Activated CD8-positive, alpha-beta memory T cell treated with anti-CD3 and anti-CD28 coated beads, Interleukin-2, amount 10 ng/mL, durations not matched to agents 7 days and 5 days (primary cell): ENCODE results near the gene ELOVL6. TPM values are rescaled to one million over a fixed set of nuclear protein-coding genes. Genes with fewer than 3 reads are reported as not detected.

ENCODE experiments used
- ATAC-seq: fragments of 150-1000 bp; cut with Tn5 transposase; one replicate; pipeline ENCODE4 v1.10.0; 2021; ENCODE audit warnings: moderate library complexity
- CTCF ChIA-PET: fragments of 350-600 bp; sonication (Branson Sonifier 250); formaldehyde crosslinking; loops from one replicate; lab custom pipeline; 2021; ENCODE audit warnings: antibody characterized with exemption; lab: Charles Lee
- DNase-seq: peaks from one replicate; pipeline ENCODE4 v3.0.0-alpha.2; 2020
- H3K27ac Mint-ChIP-seq: one replicate; pipeline ENCODE4 v1.8.0; 2021; ENCODE audit warnings: mild to moderate bottlenecking, mixed read lengths
- H3K27me3 Mint-ChIP-seq: one replicate; pipeline ENCODE4 v1.8.0; 2021; ENCODE audit warnings: mixed read lengths
- H3K36me3 Mint-ChIP-seq: one replicate; pipeline ENCODE4 v1.8.0; 2021; ENCODE audit warnings: mild to moderate bottlenecking, mixed read lengths
- H3K4me1 Mint-ChIP-seq: one replicate; pipeline ENCODE4 v1.8.0; 2021; ENCODE audit warnings: mixed read lengths
- H3K4me3 Mint-ChIP-seq: one replicate; pipeline ENCODE4 v1.8.0; 2021; ENCODE audit warnings: mild to moderate bottlenecking, moderate library complexity, mixed read lengths
- H3K9me3 Mint-ChIP-seq: one replicate; pipeline ENCODE4 v1.8.0; 2022; ENCODE audit warnings: low read depth, mixed read lengths
- total RNA-seq, 2 experiments: library from RNA; stranded (reverse); gene quantifications; one replicate each; pipeline ENCODE4 v1.2.3, GENCODE V29; 2021

Gene ELOVL6
- total RNA-seq, 2 experiments from 2014 or later: 20.8 to 27.5 TPM

GRCh38 chr4:110211770-110212061 lies 13.3 kb upstream of the ELOVL6 start:
- no peaks in the 10 kb centered on the region for H3K36me3 Mint-ChIP-seq
- H3K27ac Mint-ChIP-seq: no peak overlapping the region
- DNase-seq: no peak
- H3K4me1 Mint-ChIP-seq: peaks cover 2% of the 10 kb centered on the region
- peaks cover 12% of the 10 kb centered on the region for H3K27me3 Mint-ChIP-seq
- no peak overlapping the region for H3K4me3 Mint-ChIP-seq
- no peak for ATAC-seq
- CTCF ChIA-PET: interaction anchor here (0.9 to 1.7 kb wide), 7 partner anchors 10 to 206 kb away, joined by 3 to 6 read pairs (median 3); partner anchors contain the start of gene ELOVL6
- H3K9me3 Mint-ChIP-seq: no peaks in the 10 kb centered on the region

- H3K36me3 Mint-ChIP-seq: no peaks in the 10 kb centered on the region
- H3K27me3 Mint-ChIP-seq: peaks cover 8% of the 10 kb centered on the region
- DNase-seq: peak; percentile 45
- CTCF ChIA-PET: interaction anchor here (0.7 to 1.3 kb wide), 7 partner anchors 13 to 205 kb away, joined by 3 to 4 read pairs (median 3); no protein-coding TSS in a partner anchor
- H3K4me3 Mint-ChIP-seq: no peak overlapping the region
- ATAC-seq: peak; percentile 66
- no peak overlapping the region for H3K27ac Mint-ChIP-seq
- peaks cover 2% of the 10 kb centered on the region for H3K4me1 Mint-ChIP-seq
- no peaks in the 10 kb centered on the region for H3K9me3 Mint-ChIP-seq
These were observed 12.8 kb upstream of the ELOVL6 start for GRCh38 chr4:110211007-110211769.

- Mint-ChIP-seq H3K9me3 (no peaks in the 10 kb centered on the region), H3K4me1 (peaks cover 2% of the 10 kb centered on the region), H3K27me3 (no peaks in the 10 kb centered on the region), H3K36me3 (no peaks in the 10 kb centered on the region), H3K4me3 (no peak overlapping the region), H3K27ac (no peak overlapping the region)
- CTCF ChIA-PET: interaction anchor here (1.0 to 2.1 kb wide), 5 partner anchors 9 to 308 kb away, joined by 3 to 7 read pairs (median 4); partner anchors contain the start of gene ELOVL6
- DNase-seq (no peak), ATAC-seq (no peak)
These were observed 10.0 kb upstream of the ELOVL6 start for GRCh38 chr4:110208419-110208818.

- Mint-ChIP-seq H3K4me1 (peaks cover 2% of the 10 kb centered on the region), H3K4me3 (no peak overlapping the region), H3K36me3 (no peaks in the 10 kb centered on the region), H3K27ac (no peak overlapping the region), H3K9me3 (no peaks in the 10 kb centered on the region), H3K27me3 (no peaks in the 10 kb centered on the region)
- CTCF ChIA-PET: interaction anchor here (0.8 to 2.1 kb wide), 3 partner anchors 9 to 158 kb away, joined by 3 to 7 read pairs (median 3); partner anchors contain the start of gene ELOVL6
- ATAC-seq (no peak), DNase-seq (no peak)
These were observed 8.8 kb upstream of the ELOVL6 start for GRCh38 chr4:110207233-110207632.

GRCh38 chr4:110202024-110202423 lies 3.6 kb upstream of the ELOVL6 start:
- no peak overlapping the region for H3K27ac Mint-ChIP-seq
- CTCF ChIA-PET: no interaction called here
- ATAC-seq (no peak), DNase-seq (no peak)
- peaks cover 2% of the 10 kb centered on the region for H3K36me3 Mint-ChIP-seq
- no peak overlapping the region for H3K4me3 Mint-ChIP-seq
- peaks cover 3% of the 10 kb centered on the region for H3K27me3 Mint-ChIP-seq
- no peaks in the 10 kb centered on the region for H3K9me3 Mint-ChIP-seq
- peaks cover 7% of the 10 kb centered on the region for H3K4me1 Mint-ChIP-seq

- CTCF ChIA-PET: no interaction called here
- no peak overlapping the region for H3K4me3 Mint-ChIP-seq
- ATAC-seq (no peak), DNase-seq (no peak)
- H3K27ac Mint-ChIP-seq: no peak overlapping the region
- peaks cover 2% of the 10 kb centered on the region for H3K36me3 Mint-ChIP-seq
- no peaks in the 10 kb centered on the region for H3K9me3 Mint-ChIP-seq
- H3K27me3 Mint-ChIP-seq: peaks cover 3% of the 10 kb centered on the region
- peaks cover 7% of the 10 kb centered on the region for H3K4me1 Mint-ChIP-seq
These were observed 3.1 kb upstream of the ELOVL6 start for GRCh38 chr4:110201502-110201901.

GRCh38 chr4:110200689-110201088 lies 2.3 kb upstream of the ELOVL6 start:
- no peaks in the 10 kb centered on the region for H3K9me3 Mint-ChIP-seq
- H3K27me3 Mint-ChIP-seq: peaks cover 3% of the 10 kb centered on the region
- no peak for DNase-seq
- CTCF ChIA-PET: no interaction called here
- H3K36me3 Mint-ChIP-seq: peaks cover 6% of the 10 kb centered on the region
- H3K4me3 Mint-ChIP-seq: no peak overlapping the region
- no peak overlapping the region for H3K27ac Mint-ChIP-seq
- ATAC-seq: no peak
- peaks cover 11% of the 10 kb centered on the region for H3K4me1 Mint-ChIP-seq

- H3K27ac Mint-ChIP-seq: peak overlapping the region; percentile 97
- CTCF ChIA-PET: interaction anchor here (0.7 to 1.7 kb wide), 10 partner anchors 9 to 204 kb away, joined by 3 to 7 read pairs (median 4); no protein-coding TSS in a partner anchor
- peaks cover 3% of the 10 kb centered on the region for H3K27me3 Mint-ChIP-seq
- H3K4me1 Mint-ChIP-seq: peaks cover 30% of the 10 kb centered on the region
- peak overlapping the region; percentile 86 for H3K4me3 Mint-ChIP-seq
- H3K36me3 Mint-ChIP-seq: peaks cover 9% of the 10 kb centered on the region
- DNase-seq (no peak), ATAC-seq (no peak)
- no peaks in the 10 kb centered on the region for H3K9me3 Mint-ChIP-seq
These were observed 373 bp downstream of the ELOVL6 start for GRCh38 chr4:110198049-110198434.

- CTCF ChIA-PET: interaction anchor here (0.8 to 1.7 kb wide), 11 partner anchors 10 to 318 kb away, joined by 3 to 7 read pairs (median 4); no protein-coding TSS in a partner anchor
- peak overlapping the region; percentile 97 for H3K27ac Mint-ChIP-seq
- H3K4me1 Mint-ChIP-seq: peaks cover 34% of the 10 kb centered on the region
- peaks cover 3% of the 10 kb centered on the region for H3K27me3 Mint-ChIP-seq
- H3K4me3 Mint-ChIP-seq: peak overlapping the region; percentile 86
- peaks cover 12% of the 10 kb centered on the region for H3K36me3 Mint-ChIP-seq
- DNase-seq (peak; percentile 73), ATAC-seq (peak; percentile 12)
- H3K9me3 Mint-ChIP-seq: no peaks in the 10 kb centered on the region
These were observed 829 bp downstream of the ELOVL6 start for GRCh38 chr4:110197529-110198042.

- Mint-ChIP-seq H3K9me3 (no peaks in the 10 kb centered on the region), H3K27ac (peak overlapping the region; percentile 97), H3K4me3 (peak overlapping the region; percentile 86), H3K36me3 (peaks cover 12% of the 10 kb centered on the region), H3K4me1 (peaks cover 37% of the 10 kb centered on the region), H3K27me3 (peaks cover 3% of the 10 kb centered on the region)
- ATAC-seq: peak; percentile 44
- DNase-seq: peak; percentile 79
- CTCF ChIA-PET: interaction anchor here (0.8 to 1.7 kb wide), 8 partner anchors 32 to 319 kb away, joined by 3 to 5 read pairs (median 3); no protein-coding TSS in a partner anchor
These were observed 1.4 kb downstream of the ELOVL6 start for GRCh38 chr4:110196871-110197528.

- Mint-ChIP-seq H3K9me3 (no peaks in the 10 kb centered on the region), H3K4me3 (peak overlapping the region; percentile 86), H3K36me3 (peaks cover 17% of the 10 kb centered on the region), H3K4me1 (peaks cover 37% of the 10 kb centered on the region), H3K27me3 (peaks cover 3% of the 10 kb centered on the region), H3K27ac (peak overlapping the region; percentile 92)
- CTCF ChIA-PET: interaction anchor here (0.8 to 1.3 kb wide), 6 partner anchors 9 to 320 kb away, joined by 3 to 4 read pairs (median 3); no protein-coding TSS in a partner anchor
- peak; percentile 32 for ATAC-seq
- DNase-seq: peak; percentile 69
These were observed 2.1 kb downstream of the ELOVL6 start for GRCh38 chr4:110196206-110196870.

- peaks cover 3% of the 10 kb centered on the region for H3K27me3 Mint-ChIP-seq
- DNase-seq: no peak
- peaks cover 20% of the 10 kb centered on the region for H3K36me3 Mint-ChIP-seq
- CTCF ChIA-PET: interaction anchor here (1.0 kb wide), 1 partner anchor 10 kb away, joined by 3 read pairs; no protein-coding TSS in a partner anchor
- H3K4me3 Mint-ChIP-seq: peak overlapping the region; percentile 86
- peak; percentile 6 for ATAC-seq
- H3K27ac Mint-ChIP-seq: peak overlapping the region; percentile 92
- H3K9me3 Mint-ChIP-seq: no peaks in the 10 kb centered on the region
- H3K4me1 Mint-ChIP-seq: peaks cover 39% of the 10 kb centered on the region
These were observed 2.7 kb downstream of the ELOVL6 start for GRCh38 chr4:110195561-110196205.
